Osteocyte (in vitro differentiated cells): ENCODE measurements around the gene DDX11. TPM values are rescaled to one million over a fixed set of nuclear protein-coding genes. Genes with fewer than 3 reads are reported as not detected.
"Not testable (repeated sequence)": the region's sequence is repeated elsewhere in the genome, so short reads cannot be mapped to it uniquely, and the experiment has no call there.

Source experiments
- DNase-seq: peaks from one replicate; pipeline ENCODE4 v3.0.0; 2021; ENCODE audit warnings: mixed read lengths; ENCODE audit not compliant: unreplicated experiment; ENCODE audit errors: extremely low spot score
- H3K27ac Mint-ChIP-seq: one replicate; pipeline ENCODE4 v1.8.0; 2021; ENCODE audit warnings: mild to moderate bottlenecking, mixed read lengths; ENCODE audit not compliant: unreplicated experiment
- H3K27me3 Mint-ChIP-seq: one replicate; pipeline ENCODE4 v1.8.0; 2021; ENCODE audit warnings: mixed read lengths; ENCODE audit not compliant: unreplicated experiment
- H3K36me3 Mint-ChIP-seq: one replicate; pipeline ENCODE4 v1.8.0; 2021; ENCODE audit warnings: mixed read lengths; ENCODE audit not compliant: unreplicated experiment
- H3K4me1 Mint-ChIP-seq: one replicate; pipeline ENCODE4 v1.8.0; 2021; ENCODE audit warnings: mixed read lengths; ENCODE audit not compliant: unreplicated experiment
- H3K4me3 Mint-ChIP-seq: one replicate; pipeline ENCODE4 v1.8.0; 2021; ENCODE audit warnings: mild to moderate bottlenecking, moderate library complexity, mixed read lengths; ENCODE audit not compliant: unreplicated experiment
- H3K9me3 Mint-ChIP-seq: one replicate; pipeline ENCODE4 v1.8.0; 2021; ENCODE audit warnings: mixed read lengths; ENCODE audit not compliant: unreplicated experiment
- total RNA-seq: library from RNA; stranded (reverse); gene quantifications from 2 replicates; pipeline ENCODE4 v1.2.1, GENCODE V29; 2021
- TF ChIP-seq, protein P1 (sequence below): fragments of 200-600 bp; sonication (generic); IDR thresholded peaks from 2 replicates; pipeline ENCODE4 v1.5.0; 2021; ENCODE audit warnings: antibody characterized with exemption, mild to moderate bottlenecking, moderate library complexity

DDX11 gene
- total RNA-seq, 1 donor from 2014 or later = 52.9 TPM

GRCh38 chr12:31122481-31122880, 48.8 kb downstream of the DDX11 start:
- peaks cover 9% of the 10 kb centered on the region for H3K27me3 Mint-ChIP-seq
- no peak for DNase-seq

GRCh38 chr12:31124158-31124557, 50.5 kb downstream of the DDX11 start:
- H3K4me3 Mint-ChIP-seq, H3K27ac Mint-ChIP-seq, H3K4me1 Mint-ChIP-seq, H3K9me3 Mint-ChIP-seq, DNase-seq, H3K36me3 Mint-ChIP-seq: not testable (repeated sequence)
- peaks cover 11% of the 10 kb centered on the region for H3K27me3 Mint-ChIP-seq

More at GRCh38 chr12:31122481-31122880, 48.8 kb downstream of the DDX11 start:
- Mint-ChIP-seq H3K36me3 (no peaks in the 10 kb centered on the region), H3K9me3 (no peaks in the 10 kb centered on the region), H3K4me3 (no peak overlapping the region), H3K4me1 (peaks cover 9% of the 10 kb centered on the region), H3K27ac (no peak overlapping the region)
- TF ChIP-seq, protein P1, sequence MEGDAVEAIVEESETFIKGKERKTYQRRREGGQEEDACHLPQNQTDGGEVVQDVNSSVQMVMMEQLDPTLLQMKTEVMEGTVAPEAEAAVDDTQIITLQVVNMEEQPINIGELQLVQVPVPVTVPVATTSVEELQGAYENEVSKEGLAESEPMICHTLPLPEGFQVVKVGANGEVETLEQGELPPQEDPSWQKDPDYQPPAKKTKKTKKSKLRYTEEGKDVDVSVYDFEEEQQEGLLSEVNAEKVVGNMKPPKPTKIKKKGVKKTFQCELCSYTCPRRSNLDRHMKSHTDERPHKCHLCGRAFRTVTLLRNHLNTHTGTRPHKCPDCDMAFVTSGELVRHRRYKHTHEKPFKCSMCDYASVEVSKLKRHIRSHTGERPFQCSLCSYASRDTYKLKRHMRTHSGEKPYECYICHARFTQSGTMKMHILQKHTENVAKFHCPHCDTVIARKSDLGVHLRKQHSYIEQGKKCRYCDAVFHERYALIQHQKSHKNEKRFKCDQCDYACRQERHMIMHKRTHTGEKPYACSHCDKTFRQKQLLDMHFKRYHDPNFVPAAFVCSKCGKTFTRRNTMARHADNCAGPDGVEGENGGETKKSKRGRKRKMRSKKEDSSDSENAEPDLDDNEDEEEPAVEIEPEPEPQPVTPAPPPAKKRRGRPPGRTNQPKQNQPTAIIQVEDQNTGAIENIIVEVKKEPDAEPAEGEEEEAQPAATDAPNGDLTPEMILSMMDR = no peak

- H3K27ac Mint-ChIP-seq, H3K4me3 Mint-ChIP-seq, H3K9me3 Mint-ChIP-seq, H3K36me3 Mint-ChIP-seq, H3K4me1 Mint-ChIP-seq, DNase-seq: not testable (repeated sequence)
- H3K27me3 Mint-ChIP-seq = peaks cover 17% of the 10 kb centered on the region
Measured at GRCh38 chr12:31125171-31125570, 51.5 kb downstream of the DDX11 start.

DNA sequence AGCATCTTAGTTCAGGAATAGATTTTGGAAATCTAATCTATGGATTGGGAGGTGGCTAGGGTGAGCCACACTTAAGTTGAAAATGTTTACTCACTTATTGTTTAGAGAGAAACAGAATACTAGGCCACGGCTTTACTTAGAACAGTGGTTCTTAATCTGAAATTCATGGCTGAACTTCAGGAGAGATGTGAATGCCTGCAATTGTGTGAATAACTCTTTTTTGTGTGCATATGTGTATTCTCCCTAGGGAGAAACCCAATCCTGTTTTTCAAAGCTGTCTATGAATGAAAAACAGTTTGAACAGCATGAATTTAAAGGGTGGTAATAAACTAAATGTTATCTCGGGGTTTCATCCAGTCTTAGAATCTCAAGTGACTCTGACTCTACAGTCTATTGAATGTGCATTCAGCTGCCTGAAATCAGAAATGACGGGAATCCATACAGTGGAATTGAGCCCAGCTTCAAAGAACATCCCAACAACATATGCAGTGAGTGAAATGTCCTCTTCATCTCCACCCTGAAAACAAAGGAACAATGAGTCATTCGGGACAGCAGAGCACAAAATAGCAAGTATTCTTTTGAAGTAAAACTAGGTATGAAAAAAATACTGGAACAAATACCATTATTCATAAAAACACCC, 53.7 kb downstream of the DDX11 start:
- DNase-seq, H3K9me3 Mint-ChIP-seq, H3K27ac Mint-ChIP-seq, H3K36me3 Mint-ChIP-seq, H3K4me1 Mint-ChIP-seq, H3K4me3 Mint-ChIP-seq: not testable (repeated sequence)
- H3K27me3 Mint-ChIP-seq = peaks cover 30% of the 10 kb centered on the region

GRCh38 chr12:31136581-31136980, 62.9 kb downstream of the DDX11 start:
- not testable (repeated sequence) for H3K4me1 Mint-ChIP-seq, H3K27ac Mint-ChIP-seq, H3K36me3 Mint-ChIP-seq, H3K4me3 Mint-ChIP-seq, DNase-seq
- Mint-ChIP-seq H3K27me3 (peaks cover 34% of the 10 kb centered on the region), H3K9me3 (peaks cover 15% of the 10 kb centered on the region)

DNA sequence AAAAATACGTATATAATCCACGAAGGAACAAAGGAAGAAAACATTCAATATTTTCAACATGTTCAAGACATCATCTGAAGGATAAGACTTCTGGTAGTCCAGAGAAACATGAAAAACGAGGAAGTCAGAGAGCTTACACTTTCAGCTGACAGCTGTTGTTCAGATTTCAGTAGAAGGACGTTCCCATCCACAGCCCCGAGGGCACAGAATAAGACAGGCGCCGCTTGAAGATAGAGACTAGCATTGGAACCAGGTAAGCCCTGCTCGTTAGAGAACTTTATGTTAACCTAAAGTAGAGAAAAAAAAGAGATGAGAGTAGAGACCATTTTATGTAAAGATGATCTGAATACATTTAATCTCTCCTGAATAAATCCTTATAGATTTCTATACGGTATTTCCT, 71.1 kb downstream of the DDX11 start:
- peaks cover 10% of the 10 kb centered on the region for H3K9me3 Mint-ChIP-seq
- H3K36me3 Mint-ChIP-seq, H3K4me1 Mint-ChIP-seq, H3K4me3 Mint-ChIP-seq, DNase-seq, H3K27ac Mint-ChIP-seq: not testable (repeated sequence)
- H3K27me3 Mint-ChIP-seq = peaks cover 15% of the 10 kb centered on the region

- H3K36me3 Mint-ChIP-seq, H3K27ac Mint-ChIP-seq, H3K4me1 Mint-ChIP-seq, DNase-seq, H3K4me3 Mint-ChIP-seq, H3K9me3 Mint-ChIP-seq: not testable (repeated sequence)
- H3K27me3 Mint-ChIP-seq = peaks cover 17% of the 10 kb centered on the region
Measured at GRCh38 chr12:31145296-31145695, 71.6 kb downstream of the DDX11 start.

DNA sequence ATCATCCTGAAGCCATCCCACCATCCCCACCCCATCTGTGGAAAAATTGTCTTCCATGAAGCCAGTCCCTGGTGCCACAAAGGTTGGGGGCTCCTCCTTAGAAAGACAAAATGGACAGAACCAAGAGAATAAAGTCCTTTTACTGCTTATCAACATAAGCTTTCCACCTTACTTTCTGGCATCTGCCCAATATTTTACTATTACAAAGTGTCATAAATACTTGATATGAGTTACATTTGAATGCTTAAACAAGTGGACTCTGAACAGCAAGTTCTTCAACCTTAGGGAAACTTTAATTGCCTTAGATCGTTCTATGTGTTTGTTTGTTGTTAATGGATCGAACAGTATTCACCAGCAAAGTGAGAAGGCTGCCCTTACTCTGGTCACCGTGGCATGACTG, 73.8 kb downstream of the DDX11 start:
- H3K4me1 Mint-ChIP-seq, DNase-seq, H3K36me3 Mint-ChIP-seq, H3K9me3 Mint-ChIP-seq, H3K4me3 Mint-ChIP-seq, H3K27ac Mint-ChIP-seq: not testable (repeated sequence)
- peaks cover 17% of the 10 kb centered on the region for H3K27me3 Mint-ChIP-seq

DNA sequence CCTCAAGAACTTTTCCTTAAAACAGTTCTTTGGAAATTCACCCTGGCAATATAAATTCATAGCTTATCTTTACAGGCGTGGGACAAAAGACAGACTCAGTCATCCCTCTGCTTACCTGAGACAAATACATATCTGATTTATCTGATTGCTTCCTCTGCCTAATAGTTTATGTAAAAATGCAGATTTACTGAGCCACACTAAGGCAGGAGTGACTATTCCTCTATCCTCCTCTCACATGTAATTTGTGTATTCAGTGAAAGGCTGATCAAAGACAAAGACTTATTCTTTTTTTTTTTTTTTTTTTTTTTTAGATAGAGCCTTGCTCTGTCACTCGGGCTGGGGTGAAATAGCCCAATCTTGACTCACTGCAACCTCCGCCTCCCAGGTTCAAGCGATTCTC, 77.1 kb downstream of the DDX11 start:
- H3K36me3 Mint-ChIP-seq, H3K4me3 Mint-ChIP-seq, H3K27ac Mint-ChIP-seq, DNase-seq, H3K9me3 Mint-ChIP-seq, H3K4me1 Mint-ChIP-seq: not testable (repeated sequence)
- H3K27me3 Mint-ChIP-seq = peaks cover 31% of the 10 kb centered on the region

Other genes starting within 250 kb of the DDX11 start
- 8.4 and 9.2 TPM in 2 replicates for gene TSPAN11, start 147.1 kb upstream of the DDX11 start, total RNA-seq